OCI-LY1 (cell line): ENCODE data around the gene UPF2.

Experiments used
- H2AFZ ChIP-seq: fragments of 200-600 bp; sonication (generic), shearing (Covaris generic); 2 replicates; pipeline ENCODE4 v1.6.0; 2014; ENCODE audit warnings: antibody characterized with exemption, mild to moderate bottlenecking, low read length
- H3F3A ChIP-seq: fragments of 200-600 bp; sonication (generic), shearing (Covaris generic); 2 replicates; pipeline ENCODE4 v1.6.0; 2014; ENCODE audit warnings: mild to moderate bottlenecking, antibody characterized with exemption, low read length, moderate library complexity; ENCODE audit not compliant: insufficient read depth
- H3K27ac ChIP-seq: fragments of 200-600 bp; sonication (generic); 2 replicates; pipeline ENCODE4 v1.5.1; 2014; ENCODE audit warnings: low read length, mixed run types, mild to moderate bottlenecking, low read depth; ENCODE audit not compliant: poor library complexity, severe bottlenecking
- H3K27me3 ChIP-seq: fragments of 200-600 bp; sonication (generic); 2 replicates; pipeline ENCODE4 v1.6.0; 2014; ENCODE audit warnings: antibody characterized with exemption, mild to moderate bottlenecking, low read length, moderate library complexity; ENCODE audit not compliant: insufficient read depth
- H3K36me3 ChIP-seq: fragments of 200-600 bp; sonication (generic); 2 replicates; pipeline ENCODE4 v1.6.1; 2014; ENCODE audit warnings: mild to moderate bottlenecking, antibody characterized with exemption, low read length, moderate library complexity, mixed read lengths; ENCODE audit not compliant: insufficient read depth
- H3K4me1 ChIP-seq: fragments of 200-600 bp; sonication (generic); 2 replicates; pipeline ENCODE4 v1.5.1; 2014; ENCODE audit warnings: mild to moderate bottlenecking, low read length, moderate library complexity; ENCODE audit not compliant: insufficient read depth, severe bottlenecking
- H3K4me2 ChIP-seq: fragments of 200-600 bp; sonication (generic), shearing (Covaris generic); 2 replicates; pipeline ENCODE4 v1.6.1; 2014; ENCODE audit warnings: low read length
- H3K4me3 ChIP-seq: fragments of 200-600 bp; sonication (generic); 2 replicates; pipeline ENCODE4 v1.5.1; 2014; ENCODE audit warnings: low read length, low read depth, mild to moderate bottlenecking, mixed read lengths; ENCODE audit not compliant: poor library complexity, severe bottlenecking
- H3K79me2 ChIP-seq: fragments of 200-600 bp; shearing (Covaris generic); 2 replicates; pipeline ENCODE4 v1.6.1; 2016; ENCODE audit warnings: mixed run types, low read length, mixed read lengths; ENCODE audit not compliant: insufficient read depth
- H3K9ac ChIP-seq: fragments of 200-600 bp; sonication (generic), shearing (Covaris generic); 2 replicates; pipeline ENCODE4 v1.6.1; 2014; ENCODE audit warnings: mild to moderate bottlenecking, low read length, mixed read lengths
- H3K9me2 ChIP-seq: fragments of 200-600 bp; sonication (generic), shearing (Covaris generic); 2 replicates; pipeline ENCODE4 v1.6.1; 2014; ENCODE audit warnings: low read depth, mild to moderate bottlenecking, low read length, mixed read lengths
- H3K9me3 ChIP-seq: fragments of 200-600 bp; shearing (Covaris generic); 2 replicates; pipeline ENCODE4 v1.6.1; 2014; ENCODE audit warnings: low read length, mixed read lengths
- H4K20me1 ChIP-seq: fragments of 200-600 bp; sonication (generic), shearing (Covaris generic); 2 replicates; pipeline ENCODE4 v1.6.0; 2016; ENCODE audit warnings: mild to moderate bottlenecking, low read length; ENCODE audit not compliant: insufficient read depth
- CTCF ChIP-seq: fragments of 200-600 bp; sonication (generic), shearing (Covaris generic); IDR thresholded peaks from 2 replicates; pipeline ENCODE4 v1.5.1; 2017; ENCODE audit warnings: mild to moderate bottlenecking, antibody characterized with exemption, low read length, moderate library complexity, mixed read lengths
- EZH2 ChIP-seq: fragments of 200-600 bp; sonication (generic), shearing (Covaris generic); IDR thresholded peaks from 2 replicates; pipeline ENCODE4 v1.8.0; 2017; ENCODE audit warnings: borderline replicate concordance, mixed run types, mild to moderate bottlenecking, antibody characterized with exemption, low read length, moderate library complexity, mixed read lengths

The UPF2 gene

GRCh38 chr10:11874568-11875493, 167.8 kb downstream of the UPF2 start:
- H3K27ac ChIP-seq = no peak overlapping the region

DNA sequence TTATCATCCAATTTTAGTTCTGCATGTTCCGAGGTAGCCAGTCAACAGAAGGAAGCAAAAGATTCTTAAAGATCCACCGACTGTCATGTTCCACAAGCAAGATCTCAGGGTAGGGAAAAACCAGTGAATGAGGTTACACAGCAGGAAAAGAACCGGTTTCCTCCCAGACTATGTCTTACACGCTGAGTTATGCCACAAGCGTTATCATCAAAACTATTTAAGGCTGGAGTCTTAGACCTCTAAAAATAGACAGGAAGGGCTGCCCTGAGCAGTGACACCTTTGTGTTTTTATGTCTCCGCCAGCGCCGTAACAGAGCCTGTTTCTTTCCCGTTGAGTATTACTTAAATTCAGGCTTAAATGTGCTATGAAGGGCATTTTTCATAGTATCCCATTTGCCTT, 171.1 kb downstream of the UPF2 start:
- H3K4me1 ChIP-seq = no peaks in the 10 kb centered on the region
- no peaks in the 10 kb centered on the region for H3K36me3 ChIP-seq
- H3K27me3 ChIP-seq = no peaks in the 10 kb centered on the region; the same call in 1 of the 2 replicates
- H2AFZ ChIP-seq = no peak overlapping the region
- no peaks in the 10 kb centered on the region for H3K9me2 ChIP-seq
- no peak for TF ChIP-seq CTCF
- no peak for TF ChIP-seq EZH2
- no peaks in the 10 kb centered on the region for H3F3A ChIP-seq
- no peak overlapping the region for H3K4me3 ChIP-seq
- H4K20me1 ChIP-seq = no peaks in the 10 kb centered on the region
- no peak overlapping the region for H3K27ac ChIP-seq
- no peak overlapping the region for H3K9ac ChIP-seq
- no peaks in the 10 kb centered on the region for H3K9me3 ChIP-seq
- H3K79me2 ChIP-seq = no peaks in the 10 kb centered on the region
- no peak overlapping the region for H3K4me2 ChIP-seq

More at GRCh38 chr10:11874568-11875493, 167.8 kb downstream of the UPF2 start:
- H3K4me2 ChIP-seq = no peak overlapping the region
- H3K9me2 ChIP-seq = no peaks in the 10 kb centered on the region
- H3K9ac ChIP-seq = no peak overlapping the region
- peaks cover 3% of the 10 kb centered on the region; the same call in 1 of the 2 replicates for H3K27me3 ChIP-seq
- TF ChIP-seq CTCF (no peak), EZH2 (no peak)
- no peaks in the 10 kb centered on the region for H3K9me3 ChIP-seq
- no peaks in the 10 kb centered on the region for H3K79me2 ChIP-seq
- H3K4me3 ChIP-seq = no peak overlapping the region
- no peaks in the 10 kb centered on the region for H4K20me1 ChIP-seq
- H3K4me1 ChIP-seq = no peaks in the 10 kb centered on the region
- no peak overlapping the region for H2AFZ ChIP-seq
- no peaks in the 10 kb centered on the region for H3F3A ChIP-seq
- H3K36me3 ChIP-seq = no peaks in the 10 kb centered on the region

GRCh38 chr10:11870900-11871400, 171.7 kb downstream of the UPF2 start:
- H4K20me1 ChIP-seq = no peaks in the 10 kb centered on the region
- no peaks in the 10 kb centered on the region; the same call in 1 of the 2 replicates for H3K27me3 ChIP-seq
- no peak overlapping the region for H3K9ac ChIP-seq
- H3K9me3 ChIP-seq = no peaks in the 10 kb centered on the region
- H2AFZ ChIP-seq = no peak overlapping the region
- no peaks in the 10 kb centered on the region for H3K4me1 ChIP-seq
- no peaks in the 10 kb centered on the region for H3K79me2 ChIP-seq
- no peaks in the 10 kb centered on the region for H3K36me3 ChIP-seq
- H3F3A ChIP-seq = no peaks in the 10 kb centered on the region
- no peak overlapping the region for H3K27ac ChIP-seq
- TF ChIP-seq CTCF (no peak), EZH2 (no peak)
- no peak overlapping the region for H3K4me2 ChIP-seq
- H3K4me3 ChIP-seq = no peak overlapping the region
- H3K9me2 ChIP-seq = no peaks in the 10 kb centered on the region
